Lung (tissue), 16 donors: ENCODE measurements around the gene OR51A2. TPM values are rescaled to one million over a fixed set of nuclear protein-coding genes. Genes with fewer than 3 reads are reported as not detected.
"Not testable (repeated sequence)": the region's sequence is repeated elsewhere in the genome, so short reads cannot be mapped to it uniquely, and the experiment has no call there.

Experiments
- ATAC-seq: fragments of 200-7000 bp; cut with Tn5 transposase; one replicate; pipeline ENCODE4 v1.9.1; 2020; ENCODE audit warnings: moderate number of reproducible peaks; ENCODE audit not compliant: insufficient read depth, low FRiP score
- DNase-seq, 3 donors: peaks; one replicate each; pipeline ENCODE4 v3.0.0-alpha.2; 2013 to 2017
- H3K27ac ChIP-seq, 2 donors: one replicate each; pipeline ENCODE4 v1.5.1; 2013; ENCODE audit warnings: mild to moderate bottlenecking in 2 of 2, moderate library complexity in 2 of 2, control low read depth in 1 of 2, inconsistent platforms in 1 of 2, low read depth in 1 of 2, low read length in 1 of 2
- H3K27me3 ChIP-seq, 3 donors: one replicate each; pipeline ENCODE4 v1.5.1; 2013; ENCODE audit warnings: low read length in 2 of 3; ENCODE audit not compliant: control insufficient read depth in 3 of 3, insufficient read depth in 3 of 3
- H3K36me3 ChIP-seq, 4 donors: one replicate each; pipeline ENCODE4 v1.5.1; 2013; ENCODE audit warnings: low read length in 4 of 4, mild to moderate bottlenecking in 1 of 4, moderate library complexity in 1 of 4; ENCODE audit not compliant: control insufficient read depth in 4 of 4, insufficient read depth in 4 of 4
- H3K4me1 ChIP-seq, 5 donors: one replicate each; pipeline ENCODE4 v1.5.1; 2013; ENCODE audit warnings: low read length in 5 of 5, mild to moderate bottlenecking in 2 of 5, moderate library complexity in 1 of 5; ENCODE audit not compliant: control insufficient read depth in 5 of 5, insufficient read depth in 5 of 5
- H3K4me3 ChIP-seq: one replicate; pipeline ENCODE4 v1.5.1; 2013; ENCODE audit warnings: mild to moderate bottlenecking, control low read depth, moderate library complexity
- H3K9ac ChIP-seq, 2 donors: one replicate each; pipeline ENCODE4 v1.5.1; 2013; ENCODE audit warnings: low read length in 2 of 2, control low read depth in 1 of 2; ENCODE audit not compliant: insufficient read depth in 1 of 2
- H3K9me3 ChIP-seq, 4 donors: one replicate each; pipeline ENCODE4 v1.5.1; 2013; ENCODE audit warnings: low read length in 3 of 4, mild to moderate bottlenecking in 1 of 4, moderate library complexity in 1 of 4; ENCODE audit not compliant: control insufficient read depth in 4 of 4, insufficient read depth in 3 of 4
- WGBS, 2 donors: extraction: QIAGEN DNeasy Blood & Tissue Kit; methylation state at CpG; one replicate each; pipeline ENCODE4 v1.1.7; 2013; 5-methylcytosine and 5-hydroxymethylcytosine counted together
- long read RNA-seq, 5 donors: transcript quantifications; one replicate each; lab custom pipeline, GENCODE V29; 2026
- polyA plus RNA-seq, 2 donors: library from polyadenylated mRNA; stranded (reverse); fragments of 200-250 nt; gene quantifications; one replicate each; pipeline ENCODE4 v1.2.1, GENCODE V29; 2013
- total RNA-seq, 2 donors: library from RNA; depleted of rRNA in 1 of 2; stranded (reverse); fragments of >200 nt in 1 of 2; gene quantifications; one replicate each; pipeline ENCODE4 v1.2.1, GENCODE V29; 2014 to 2021
- TF ChIP-seq, protein P1 (sequence below): IDR thresholded peaks from 2 replicates; pipeline ENCODE4 v1.5.1; 2012; ENCODE audit warnings: mild to moderate bottlenecking; ENCODE audit errors: control extremely low read depth, extremely low read depth
- donor health status: control.
- donor health status: control.
- donor health status: Bipolar disorder and iron deficiency.
- donor health status: healthy.
- donor health status: DM: yes; HTN: yes; CAD: no.

The OR51A2 gene, protein sequence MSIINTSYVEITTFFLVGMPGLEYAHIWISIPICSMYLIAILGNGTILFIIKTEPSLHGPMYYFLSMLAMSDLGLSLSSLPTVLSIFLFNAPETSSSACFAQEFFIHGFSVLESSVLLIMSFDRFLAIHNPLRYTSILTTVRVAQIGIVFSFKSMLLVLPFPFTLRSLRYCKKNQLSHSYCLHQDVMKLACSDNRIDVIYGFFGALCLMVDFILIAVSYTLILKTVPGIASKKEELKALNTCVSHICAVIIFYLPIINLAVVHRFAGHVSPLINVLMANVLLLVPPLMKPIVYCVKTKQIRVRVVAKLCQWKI
- total RNA-seq (not detected), polyA plus RNA-seq (not detected)
- long read RNA-seq, donor 1: 0 reads
- long read RNA-seq, donor 2: 0 reads
- long read RNA-seq, donor 3: 0 reads
- long read RNA-seq, donor 4: 0 reads
- long read RNA-seq, donor 5: 0 reads

DNA sequence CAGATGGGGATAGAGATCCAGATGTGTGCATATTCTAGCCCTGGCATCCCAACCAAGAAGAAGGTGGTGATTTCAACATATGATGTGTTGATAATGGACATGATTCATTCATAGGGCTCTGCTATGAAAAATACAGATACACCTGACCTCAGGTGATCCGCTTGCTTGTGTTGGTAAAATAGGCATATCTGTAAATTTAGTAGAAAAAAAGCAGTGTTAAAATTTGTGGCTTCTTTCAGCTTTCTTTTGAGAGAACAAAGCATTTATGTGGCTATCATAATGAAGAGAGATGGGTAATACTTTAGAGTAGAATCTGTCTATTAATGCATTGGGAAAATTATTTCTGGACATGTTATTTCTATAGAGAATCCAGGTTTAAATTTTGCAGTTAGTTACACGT, at the start of gene OR51A2:
TSS of gene OR51A2 (minus strand) at position 101 of the 400 bp plus-strand sequence. CDS start at position 101, 0 bp downstream.
- not testable (repeated sequence) for ATAC-seq, H3K4me1 ChIP-seq, H3K9ac ChIP-seq, H3K27me3 ChIP-seq, H3K9me3 ChIP-seq, DNase-seq, H3K36me3 ChIP-seq, H3K4me3 ChIP-seq, H3K27ac ChIP-seq
- 72 to 81% methylated on average over 2 of the region's 2 CpGs for WGBS, 2 donors

DNA sequence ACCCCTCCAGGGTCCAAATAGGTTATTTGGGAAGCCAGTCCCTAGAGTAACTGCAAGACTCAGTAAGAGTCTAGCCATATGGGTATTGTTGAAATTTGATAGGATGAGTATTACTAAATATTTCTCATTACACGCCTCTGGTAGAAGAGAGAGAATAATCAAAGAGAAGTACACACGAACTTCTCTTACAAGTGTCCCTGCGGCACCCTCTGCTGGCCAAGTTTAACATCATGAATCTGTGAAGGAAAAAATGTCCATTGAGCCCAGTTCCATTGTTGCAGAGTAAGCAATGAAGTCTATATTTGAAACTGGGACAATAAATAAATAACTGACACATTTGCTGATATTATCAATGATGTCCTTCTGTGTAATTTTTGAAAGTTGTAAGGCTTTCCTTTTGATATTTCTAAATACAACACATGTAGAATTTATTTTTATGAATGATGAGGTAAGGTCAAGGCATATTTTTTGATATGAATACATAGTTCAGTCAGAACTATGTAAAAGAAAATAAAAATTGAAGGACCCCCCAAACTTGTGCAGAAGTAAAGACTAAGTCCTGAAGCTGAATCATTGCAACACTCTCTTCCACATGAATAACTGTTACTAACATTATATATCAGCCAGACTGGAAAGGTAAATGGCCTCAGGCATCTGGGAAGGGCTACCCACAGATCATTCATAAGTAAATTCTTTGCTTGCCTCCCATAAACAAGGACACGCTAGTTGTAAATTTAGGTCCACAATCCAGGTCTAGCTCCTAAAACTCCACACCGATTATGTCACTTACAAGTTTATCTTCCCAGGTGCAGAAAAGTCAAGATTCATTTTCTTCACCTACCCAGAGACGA, 49.1 kb upstream of the OR51A2 start:
- Histone ChIP-seq H3K4me1 (no peaks in the 10 kb centered on the region), H3K9me3 (no peaks in the 10 kb centered on the region), H3K36me3 (no peaks in the 10 kb centered on the region), H3K27ac (no peak overlapping the region), H3K9ac (no peak overlapping the region), H3K4me3 (no peak overlapping the region), H3K27me3 (no peaks in the 10 kb centered on the region)
- WGBS, 2 donors: 40 to 44% methylated on average over 6 of the region's 6 CpGs
- TF ChIP-seq, protein P1, sequence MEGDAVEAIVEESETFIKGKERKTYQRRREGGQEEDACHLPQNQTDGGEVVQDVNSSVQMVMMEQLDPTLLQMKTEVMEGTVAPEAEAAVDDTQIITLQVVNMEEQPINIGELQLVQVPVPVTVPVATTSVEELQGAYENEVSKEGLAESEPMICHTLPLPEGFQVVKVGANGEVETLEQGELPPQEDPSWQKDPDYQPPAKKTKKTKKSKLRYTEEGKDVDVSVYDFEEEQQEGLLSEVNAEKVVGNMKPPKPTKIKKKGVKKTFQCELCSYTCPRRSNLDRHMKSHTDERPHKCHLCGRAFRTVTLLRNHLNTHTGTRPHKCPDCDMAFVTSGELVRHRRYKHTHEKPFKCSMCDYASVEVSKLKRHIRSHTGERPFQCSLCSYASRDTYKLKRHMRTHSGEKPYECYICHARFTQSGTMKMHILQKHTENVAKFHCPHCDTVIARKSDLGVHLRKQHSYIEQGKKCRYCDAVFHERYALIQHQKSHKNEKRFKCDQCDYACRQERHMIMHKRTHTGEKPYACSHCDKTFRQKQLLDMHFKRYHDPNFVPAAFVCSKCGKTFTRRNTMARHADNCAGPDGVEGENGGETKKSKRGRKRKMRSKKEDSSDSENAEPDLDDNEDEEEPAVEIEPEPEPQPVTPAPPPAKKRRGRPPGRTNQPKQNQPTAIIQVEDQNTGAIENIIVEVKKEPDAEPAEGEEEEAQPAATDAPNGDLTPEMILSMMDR: peak; percentile 24
- ATAC-seq (no peak), DNase-seq (peak; percentile 57 to 76 (median 67))

- H3K9me3 ChIP-seq: no peaks in the 10 kb centered on the region
- no peak within 1 kb of the TSS for H3K4me3 ChIP-seq
- no peaks in the 10 kb centered on the region for H3K27me3 ChIP-seq
- WGBS, 2 donors: 81 to 82% methylated on average over 2 of the region's 2 CpGs
- no peaks in the 10 kb centered on the region for H3K4me1 ChIP-seq
- H3K36me3 ChIP-seq: no peaks in the 10 kb centered on the region
- H3K9ac ChIP-seq: no peak within 1 kb of the TSS
- ATAC-seq (no peak), DNase-seq (no peak)
- TF ChIP-seq, protein P1: no peak
- H3K27ac ChIP-seq: no peak within 1 kb of the TSS
Observed at GRCh38 chr11:4994551-4994950, 39.0 kb upstream of the OR51A2 start, which contains the start of gene OR51L1. OR51L1 (plus strand) TSS chr11:4994851; CDS start chr11:4998983, 4,132 bp downstream.

DNA sequence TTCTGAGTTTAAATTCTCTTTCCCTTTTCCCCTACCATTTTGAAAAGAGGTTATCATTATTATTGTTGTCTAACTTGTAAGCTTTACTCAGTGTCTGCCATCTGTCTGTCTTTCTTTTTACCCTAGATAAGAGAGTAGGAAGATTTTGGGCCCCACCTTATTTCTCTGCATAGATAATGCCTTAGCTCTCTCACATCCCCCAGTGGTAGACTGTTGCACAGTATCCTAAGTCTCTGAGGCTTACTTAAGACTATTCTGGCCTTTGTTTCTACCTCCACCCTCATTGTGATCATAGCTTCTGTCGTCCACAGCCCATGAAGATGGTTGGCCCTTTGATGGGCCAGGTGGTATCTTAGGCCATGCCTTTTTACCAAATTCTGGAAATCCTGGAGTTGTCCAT, 35.5 kb upstream of the OR51A2 start:
- no peak for ATAC-seq
- peak in 2 of 3 donors; percentile 1 to 14 for DNase-seq
- 74 to 88% methylated on average over 1 of the region's 1 CpG for WGBS, 2 donors
- Histone ChIP-seq H3K4me1 (no peaks in the 10 kb centered on the region), H3K27ac (no peak overlapping the region), H3K27me3 (no peaks in the 10 kb centered on the region), H3K4me3 (no peak overlapping the region), H3K36me3 (no peaks in the 10 kb centered on the region), H3K9me3 (no peaks in the 10 kb centered on the region), H3K9ac (no peak overlapping the region)
- TF ChIP-seq, protein P1: no peak
